Adipocyte (in vitro differentiated cells): ENCODE results near the gene SNCAIP.
A peak's percentile ranks its signal among the peaks of the same experiment; 100 is the strongest.

Source experiments
- DNase-seq: peaks from one replicate; pipeline ENCODE4 v3.0.0-alpha.2; 2015; ENCODE audit warnings: low read depth
- H3K27me3 ChIP-seq: replicated peaks from 2 replicates; pipeline ENCODE4 v1.7.0; 2013; ENCODE audit warnings: mild to moderate bottlenecking, low read length, moderate library complexity; ENCODE audit not compliant: control insufficient read depth, insufficient read depth
- H3K36me3 ChIP-seq: 2 replicates; pipeline ENCODE4 v1.7.0; 2013; ENCODE audit warnings: low read length, mild to moderate bottlenecking, moderate library complexity; ENCODE audit not compliant: control insufficient read depth, insufficient read depth, severe bottlenecking
- H3K4me1 ChIP-seq: 2 replicates; pipeline ENCODE4 v1.7.0; 2013; ENCODE audit warnings: mild to moderate bottlenecking, low read length, moderate library complexity; ENCODE audit not compliant: control insufficient read depth, insufficient read depth
- H3K4me3 ChIP-seq: 2 replicates; pipeline ENCODE4 v1.7.0; 2013; ENCODE audit warnings: mild to moderate bottlenecking, low read length, moderate library complexity
- H3K9ac ChIP-seq: 2 replicates; pipeline ENCODE4 v1.7.0; 2013; ENCODE audit warnings: mild to moderate bottlenecking, low read length, moderate library complexity
- H3K9me3 ChIP-seq: 2 replicates; pipeline ENCODE4 v1.7.0; 2013; ENCODE audit warnings: mild to moderate bottlenecking, low read length, moderate library complexity; ENCODE audit not compliant: control insufficient read depth

SNCAIP gene

GRCh38 chr5:122401976-122402725, 90.1 kb downstream of the SNCAIP start:
- Histone ChIP-seq H3K9ac (no peak overlapping the region), H3K9me3 (no peaks in the 10 kb centered on the region), H3K36me3 (no peaks in the 10 kb centered on the region), H3K27me3 (no peaks in the 10 kb centered on the region), H3K4me1 (no peaks in the 10 kb centered on the region), H3K4me3 (no peak overlapping the region)
- no peak for DNase-seq

GRCh38 chr5:122402955-122403685, 91.1 kb downstream of the SNCAIP start:
- Histone ChIP-seq H3K9me3 (no peaks in the 10 kb centered on the region), H3K27me3 (no peaks in the 10 kb centered on the region), H3K4me3 (no peak overlapping the region), H3K36me3 (no peaks in the 10 kb centered on the region), H3K4me1 (no peaks in the 10 kb centered on the region), H3K9ac (no peak overlapping the region)
- DNase-seq: no peak

- Histone ChIP-seq H3K9ac (no peak overlapping the region), H3K36me3 (no peaks in the 10 kb centered on the region), H3K4me1 (no peaks in the 10 kb centered on the region), H3K27me3 (no peaks in the 10 kb centered on the region), H3K9me3 (no peaks in the 10 kb centered on the region), H3K4me3 (no peak overlapping the region)
- DNase-seq: no peak
These were observed 92.0 kb downstream of the SNCAIP start for GRCh38 chr5:122404018-122404417.

GRCh38 chr5:122404653-122405362, 92.8 kb downstream of the SNCAIP start:
- DNase-seq: no peak
- Histone ChIP-seq H3K9me3 (no peaks in the 10 kb centered on the region), H3K4me3 (no peak overlapping the region), H3K9ac (no peak overlapping the region), H3K27me3 (no peaks in the 10 kb centered on the region), H3K36me3 (no peaks in the 10 kb centered on the region), H3K4me1 (no peaks in the 10 kb centered on the region)

GRCh38 chr5:122405751-122406150, 93.7 kb downstream of the SNCAIP start:
- Histone ChIP-seq H3K36me3 (no peaks in the 10 kb centered on the region), H3K9me3 (no peaks in the 10 kb centered on the region), H3K27me3 (no peaks in the 10 kb centered on the region), H3K9ac (no peak overlapping the region), H3K4me1 (no peaks in the 10 kb centered on the region), H3K4me3 (no peak overlapping the region)
- DNase-seq: no peak

GRCh38 chr5:122406181-122406580, 94.1 kb downstream of the SNCAIP start:
- Histone ChIP-seq H3K4me1 (no peaks in the 10 kb centered on the region), H3K9ac (no peak overlapping the region), H3K9me3 (no peaks in the 10 kb centered on the region), H3K27me3 (no peaks in the 10 kb centered on the region), H3K36me3 (no peaks in the 10 kb centered on the region), H3K4me3 (no peak overlapping the region)
- DNase-seq: no peak

- H3K4me1 ChIP-seq: no peaks in the 10 kb centered on the region
- no peak for DNase-seq
- H3K36me3 ChIP-seq: no peaks in the 10 kb centered on the region
- H3K9me3 ChIP-seq: no peaks in the 10 kb centered on the region
- H3K4me3 ChIP-seq: no peak overlapping the region
- no peaks in the 10 kb centered on the region for H3K27me3 ChIP-seq
- H3K9ac ChIP-seq: no peak overlapping the region
These were observed 96.7 kb downstream of the SNCAIP start for GRCh38 chr5:122408592-122409224.

- Histone ChIP-seq H3K4me1 (no peaks in the 10 kb centered on the region), H3K36me3 (no peaks in the 10 kb centered on the region), H3K27me3 (no peaks in the 10 kb centered on the region), H3K4me3 (no peak overlapping the region), H3K9ac (no peak overlapping the region), H3K9me3 (no peaks in the 10 kb centered on the region)
- no peak for DNase-seq
These were observed 100.9 kb downstream of the SNCAIP start for GRCh38 chr5:122412966-122413365.

- Histone ChIP-seq H3K27me3 (no peaks in the 10 kb centered on the region), H3K4me1 (no peaks in the 10 kb centered on the region), H3K9ac (no peak overlapping the region), H3K36me3 (no peaks in the 10 kb centered on the region), H3K9me3 (no peaks in the 10 kb centered on the region), H3K4me3 (no peak overlapping the region)
- DNase-seq: no peak
These were observed 101.7 kb downstream of the SNCAIP start for GRCh38 chr5:122413722-122414121.

GRCh38 chr5:122415030-122415800, 103.2 kb downstream of the SNCAIP start:
- Histone ChIP-seq H3K36me3 (no peaks in the 10 kb centered on the region), H3K9me3 (no peaks in the 10 kb centered on the region), H3K4me1 (no peaks in the 10 kb centered on the region), H3K9ac (no peak overlapping the region), H3K27me3 (no peaks in the 10 kb centered on the region), H3K4me3 (no peak overlapping the region)
- peak; percentile 87 for DNase-seq
